CD4-positive, alpha-beta T cell treated with Interleukin-17A for 1 hour (primary cell): Measurements from ENCODE around the gene AGPS.
"Not testable (repeated sequence)": the region's sequence is repeated elsewhere in the genome, so short reads cannot be mapped to it uniquely, and the experiment has no call there.

Experiments
- DNase-seq: peaks from one replicate; pipeline ENCODE4 v3.0.0-alpha.2; 2020

AGPS gene

DNA sequence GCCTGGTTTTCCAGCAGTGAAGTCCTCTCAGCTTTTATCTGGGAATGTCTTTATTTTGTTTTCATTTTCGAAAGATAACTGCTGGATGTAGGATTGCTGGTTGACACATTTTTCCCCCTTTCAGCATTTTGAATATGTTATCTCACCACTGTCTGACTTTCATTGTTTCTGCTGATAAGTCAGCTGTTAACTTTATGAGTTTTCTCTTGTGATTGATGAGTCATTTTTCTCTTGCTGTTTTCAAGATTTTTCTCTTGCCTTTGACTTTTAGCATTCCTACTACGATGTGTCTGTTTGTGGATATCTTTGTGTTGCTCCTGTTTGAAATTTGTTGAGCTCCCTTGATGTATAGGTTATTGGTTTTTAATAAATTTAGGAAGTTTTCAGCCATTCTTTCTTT lies 85.5 kb downstream of the AGPS start:
- no peak for DNase-seq

GRCh38 chr2:177478907-177479306 lies 86.3 kb downstream of the AGPS start:
- DNase-seq: no peak

DNA sequence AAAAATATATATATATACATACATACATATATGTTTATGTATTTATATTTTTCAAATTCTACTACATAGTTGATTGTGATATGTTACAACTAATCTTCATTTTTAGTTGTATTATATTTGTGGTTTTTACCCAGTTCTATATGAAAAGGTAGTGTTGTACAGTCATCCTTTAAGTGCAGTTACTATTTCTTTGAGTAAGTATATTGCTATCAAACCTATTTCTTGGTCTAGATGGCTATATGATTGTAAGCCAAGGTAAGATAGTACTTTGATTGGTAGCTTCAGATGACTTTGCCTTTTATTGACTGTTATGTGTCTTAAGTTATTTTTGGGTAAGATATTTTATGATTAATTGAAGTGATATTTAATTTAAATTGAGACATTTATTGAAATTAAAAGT lies 89.6 kb downstream of the AGPS start:
- DNase-seq: no peak

- DNase-seq: no peak
These were observed 91.0 kb downstream of the AGPS start for GRCh38 chr2:177483531-177483930.

GRCh38 chr2:177484180-177484795 lies 91.7 kb downstream of the AGPS start:
- DNase-seq: no peak

DNA sequence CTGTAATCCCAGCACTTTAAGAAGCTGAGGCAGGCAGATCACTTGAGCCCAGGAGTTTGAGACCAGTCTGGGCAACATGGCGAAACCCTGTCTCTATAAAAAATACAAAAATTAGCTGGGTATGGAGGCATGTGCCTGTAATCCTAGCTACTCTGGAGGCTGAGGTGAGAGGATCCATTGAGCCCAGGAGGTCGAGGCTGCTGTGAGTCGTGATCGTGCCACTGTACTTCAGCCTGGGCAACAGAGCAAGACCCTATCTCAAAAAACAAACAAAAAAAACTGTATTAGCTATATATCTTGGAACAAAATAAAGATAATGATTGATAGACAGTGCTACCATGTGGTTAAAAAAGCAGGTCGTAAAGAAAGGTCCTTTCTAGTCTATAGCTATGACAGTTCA lies 93.1 kb downstream of the AGPS start:
- not testable (repeated sequence) for DNase-seq

GRCh38 chr2:177489719-177490301 lies 97.2 kb downstream of the AGPS start:
- no peak for DNase-seq

DNA sequence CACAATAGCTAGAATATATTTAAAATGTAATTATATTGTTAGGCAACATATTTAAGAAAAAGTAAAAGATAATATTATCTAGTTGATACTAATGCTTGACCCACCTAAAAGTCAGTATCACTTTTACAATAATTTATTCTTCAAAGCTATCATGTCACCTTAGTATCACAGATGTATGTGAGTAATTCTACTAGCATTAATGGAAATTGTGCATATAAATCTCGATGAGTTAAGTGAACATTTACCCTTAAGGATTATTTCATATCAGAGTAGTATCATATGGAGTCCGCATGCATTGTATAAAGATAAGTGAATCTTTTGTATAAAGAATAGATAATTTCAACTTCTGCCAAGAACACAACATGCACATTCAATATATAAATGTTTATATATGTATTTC lies 103.4 kb downstream of the AGPS start:
- DNase-seq: no peak

DNA sequence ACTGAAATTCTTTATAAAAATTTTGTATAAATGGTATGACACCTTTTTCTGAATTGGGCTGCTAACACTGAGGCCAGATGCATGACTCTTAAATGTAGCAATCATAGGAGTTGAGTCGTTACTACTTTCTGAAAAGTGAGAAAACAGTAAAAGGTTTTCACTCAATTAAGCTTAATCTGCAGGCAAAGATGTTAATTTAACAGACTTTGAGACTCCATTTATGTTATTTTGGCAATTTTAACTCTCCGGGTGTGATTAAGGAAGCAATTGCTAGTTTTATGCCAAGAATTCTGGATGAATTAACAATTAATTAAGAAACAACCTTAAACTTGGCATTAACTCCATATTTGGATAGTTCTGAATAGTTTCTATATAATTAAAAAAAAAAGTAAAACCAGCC lies 104.3 kb downstream of the AGPS start:
- no peak for DNase-seq

DNA sequence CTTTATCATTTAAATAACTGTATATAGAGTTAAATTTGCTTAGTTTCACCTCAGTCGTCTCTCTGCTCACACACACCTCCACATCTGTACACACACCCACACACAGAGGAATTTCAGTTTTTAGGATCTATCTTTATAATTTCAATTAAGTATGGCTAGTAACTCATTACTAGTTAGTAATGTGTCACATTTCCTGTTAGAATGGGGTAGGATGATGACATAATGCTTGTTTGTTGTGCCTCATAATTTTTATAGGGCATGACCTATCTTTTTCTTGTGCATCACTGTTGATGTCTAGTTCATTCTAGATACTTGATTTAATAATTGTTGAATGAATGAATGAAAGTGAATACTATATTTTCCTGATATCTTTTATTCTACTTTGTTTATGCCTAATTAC lies 108.6 kb downstream of the AGPS start:
- DNase-seq: no peak

DNA sequence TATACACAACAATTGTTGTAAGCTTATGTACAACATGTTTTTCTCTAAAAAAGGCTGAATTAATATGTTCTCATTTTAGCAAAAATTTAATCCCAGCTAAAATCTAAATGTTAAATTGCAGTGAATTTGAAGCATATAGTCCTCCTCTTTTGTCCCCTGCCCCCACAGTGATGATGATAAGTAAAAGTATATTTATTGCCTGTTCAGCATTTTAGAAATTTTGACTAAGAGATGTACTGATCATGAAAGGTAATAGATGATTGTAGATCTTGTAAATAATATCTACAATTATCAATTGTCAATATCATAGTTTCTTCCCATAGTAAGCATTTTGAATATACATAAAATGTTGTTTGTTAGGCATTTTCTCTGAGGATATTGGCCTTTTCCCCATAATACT lies 113.9 kb downstream of the AGPS start:
- DNase-seq: no peak

GRCh38 chr2:177506998-177507397 lies 114.4 kb downstream of the AGPS start:
- no peak for DNase-seq

GRCh38 chr2:177516824-177517544 lies 124.4 kb downstream of the AGPS start:
- no peak for DNase-seq

DNA sequence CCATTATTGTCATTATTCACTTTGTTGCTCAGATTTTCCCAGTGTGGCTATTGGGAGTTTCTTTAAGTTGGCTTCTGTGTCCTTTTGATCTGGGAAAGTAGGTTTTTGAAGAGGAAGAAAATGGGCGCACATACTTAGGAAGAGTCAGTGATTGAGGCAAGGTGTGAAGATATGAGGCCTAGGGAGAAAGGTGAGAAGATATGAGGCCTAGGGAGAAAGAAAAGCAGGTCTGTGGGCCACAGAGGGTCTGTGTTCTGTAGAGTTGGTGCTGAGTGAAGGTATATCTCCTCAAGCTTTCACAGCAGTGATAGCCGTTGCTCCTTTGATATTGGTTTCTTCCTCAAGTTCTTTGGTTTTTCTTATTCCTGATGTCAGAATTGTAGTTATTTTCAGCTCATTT lies 126.2 kb downstream of the AGPS start:
- DNase-seq: no peak

GRCh38 chr2:177519534-177520115 lies 127.1 kb downstream of the AGPS start:
- DNase-seq: no peak

DNA sequence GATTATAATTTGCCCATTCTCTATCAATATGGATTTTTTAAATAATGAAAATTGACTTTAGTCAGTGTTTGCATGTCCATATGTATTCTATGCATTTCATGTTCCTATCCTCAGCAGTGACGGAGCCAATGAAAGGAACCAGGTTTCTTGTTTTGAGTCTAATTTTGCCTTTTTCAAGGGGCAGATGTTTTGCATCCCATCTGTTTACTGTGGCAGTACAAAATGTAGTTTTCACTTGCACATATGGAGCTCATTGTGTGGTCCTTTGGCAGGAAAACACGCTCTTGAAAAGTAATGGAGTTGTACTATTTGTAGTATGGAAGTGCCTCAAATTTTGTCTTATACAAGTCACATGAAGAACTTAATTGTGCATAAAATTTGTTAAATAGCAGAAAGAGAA lies 127.8 kb downstream of the AGPS start:
- no peak for DNase-seq

DNA sequence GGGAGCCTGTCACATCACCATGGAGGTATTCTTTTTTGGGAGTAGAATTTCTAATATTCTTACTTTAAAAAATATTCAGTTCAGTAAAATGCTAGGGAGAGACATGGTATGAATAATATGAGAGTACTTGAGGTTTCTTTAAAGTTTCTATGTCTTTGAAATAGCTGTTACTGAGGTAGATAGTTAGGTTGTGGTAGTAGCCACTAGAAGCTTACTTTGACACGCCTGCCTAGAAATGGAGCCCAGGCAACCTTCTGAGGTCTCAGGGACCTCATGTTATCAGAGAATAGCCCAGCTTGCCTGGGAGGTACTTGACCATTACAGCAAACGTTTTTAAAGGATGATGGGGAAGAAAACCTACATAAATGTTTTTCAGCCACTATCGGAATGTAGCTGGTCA lies 131.2 kb downstream of the AGPS start:
- no peak for DNase-seq

GRCh38 chr2:177525351-177525924 lies 132.9 kb downstream of the AGPS start:
- no peak for DNase-seq

DNA sequence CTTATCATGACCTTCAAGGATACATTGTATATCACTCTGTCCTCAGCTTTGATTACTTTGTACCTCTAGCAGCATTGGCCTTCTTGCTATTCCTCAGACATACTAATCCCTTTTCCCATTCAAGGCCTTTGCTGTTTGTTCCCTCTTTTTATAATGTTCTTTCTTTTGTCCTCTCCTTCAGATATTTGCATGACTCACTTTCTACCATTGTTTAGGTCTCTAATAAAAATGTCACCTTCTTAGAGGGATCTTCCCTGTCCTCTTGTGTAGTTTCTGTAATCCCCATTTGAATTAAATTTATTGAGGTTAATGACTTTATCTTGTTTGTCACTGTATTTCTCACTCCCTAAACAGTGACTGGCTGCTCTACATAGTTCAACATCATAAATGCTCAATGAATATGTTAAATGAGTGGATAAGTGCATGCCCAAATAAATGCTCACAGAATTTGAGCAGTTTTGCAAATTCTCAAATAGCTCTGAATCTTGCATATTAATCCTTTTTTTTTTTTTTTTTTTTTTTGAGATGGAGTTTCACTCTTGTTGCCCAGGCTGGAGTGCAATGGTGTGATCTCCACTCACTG lies 135.9 kb downstream of the AGPS start:
- DNase-seq: no peak

GRCh38 chr2:177529166-177529565 lies 136.6 kb downstream of the AGPS start:
- no peak for DNase-seq

DNA sequence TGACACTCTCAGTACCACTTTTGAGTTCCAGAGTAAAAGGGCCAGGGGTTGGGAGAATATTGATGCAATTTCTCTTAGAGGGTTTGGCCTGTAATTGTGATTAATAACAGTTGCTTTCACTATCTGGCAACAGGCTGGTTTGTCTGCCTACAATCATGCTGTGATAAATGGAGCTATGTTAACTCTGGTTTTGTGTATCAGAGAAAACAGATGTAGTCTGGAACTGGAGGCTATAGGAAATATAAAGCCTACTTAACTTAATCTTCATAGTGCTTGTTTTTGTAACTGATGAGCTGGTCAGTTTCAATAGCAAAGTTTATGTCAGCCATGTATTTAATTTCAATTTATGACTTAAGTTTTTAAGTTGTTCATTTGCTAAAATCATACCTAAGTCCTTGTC lies 138.0 kb downstream of the AGPS start:
- DNase-seq: no peak

DNA sequence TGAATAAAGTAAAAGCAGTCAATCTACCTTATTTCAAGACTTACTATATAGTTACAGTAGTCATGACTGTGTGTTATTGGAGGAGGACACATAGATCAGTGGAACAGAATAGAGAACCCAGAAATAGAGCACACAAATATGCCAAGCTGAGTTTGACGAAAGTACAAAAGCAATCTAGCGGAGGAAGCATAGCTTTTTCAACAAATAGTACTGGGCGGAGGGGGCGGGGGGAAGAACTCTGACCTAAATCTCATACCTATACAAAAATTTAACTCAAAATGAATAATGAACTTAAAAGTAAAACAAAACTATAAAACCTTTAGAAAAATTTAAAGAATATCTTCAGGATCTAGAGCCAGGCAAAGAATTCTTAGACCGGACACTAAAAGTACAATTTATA lies 139.1 kb downstream of the AGPS start:
- no peak for DNase-seq

- DNase-seq: no peak
These were observed 140.0 kb downstream of the AGPS start for GRCh38 chr2:177532567-177532966.

GRCh38 chr2:177533253-177533652 lies 140.7 kb downstream of the AGPS start:
- DNase-seq: no peak
